ENCODE measurements around the gene VN1R2. TPM values are rescaled to one million over a fixed set of nuclear protein-coding genes. Genes with fewer than 3 reads are reported as not detected.
"Not testable (repeated sequence)": the region's sequence is repeated elsewhere in the genome, so short reads cannot be mapped to it uniquely, and the experiment has no call there.

The VN1R2 gene, protein sequence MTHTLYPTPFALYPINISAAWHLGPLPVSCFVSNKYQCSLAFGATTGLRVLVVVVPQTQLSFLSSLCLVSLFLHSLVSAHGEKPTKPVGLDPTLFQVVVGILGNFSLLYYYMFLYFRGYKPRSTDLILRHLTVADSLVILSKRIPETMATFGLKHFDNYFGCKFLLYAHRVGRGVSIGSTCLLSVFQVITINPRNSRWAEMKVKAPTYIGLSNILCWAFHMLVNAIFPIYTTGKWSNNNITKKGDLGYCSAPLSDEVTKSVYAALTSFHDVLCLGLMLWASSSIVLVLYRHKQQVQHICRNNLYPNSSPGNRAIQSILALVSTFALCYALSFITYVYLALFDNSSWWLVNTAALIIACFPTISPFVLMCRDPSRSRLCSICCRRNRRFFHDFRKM
- polyA plus RNA-seq: not detected
- long read RNA-seq, donor 1: 0 reads
- long read RNA-seq, donor 2: 0 reads
- long read RNA-seq, donor 3: 0 reads
- long read RNA-seq, donor 4: 0 reads
- long read RNA-seq, donor 5: 0 reads
- long read RNA-seq, donor 6: 0 reads
- long read RNA-seq, donor 7: 0 reads
- long read RNA-seq, donor 8: 0 reads
- long read RNA-seq, donor 9: 0 reads
- long read RNA-seq, donor 10: 0 reads

DNA sequence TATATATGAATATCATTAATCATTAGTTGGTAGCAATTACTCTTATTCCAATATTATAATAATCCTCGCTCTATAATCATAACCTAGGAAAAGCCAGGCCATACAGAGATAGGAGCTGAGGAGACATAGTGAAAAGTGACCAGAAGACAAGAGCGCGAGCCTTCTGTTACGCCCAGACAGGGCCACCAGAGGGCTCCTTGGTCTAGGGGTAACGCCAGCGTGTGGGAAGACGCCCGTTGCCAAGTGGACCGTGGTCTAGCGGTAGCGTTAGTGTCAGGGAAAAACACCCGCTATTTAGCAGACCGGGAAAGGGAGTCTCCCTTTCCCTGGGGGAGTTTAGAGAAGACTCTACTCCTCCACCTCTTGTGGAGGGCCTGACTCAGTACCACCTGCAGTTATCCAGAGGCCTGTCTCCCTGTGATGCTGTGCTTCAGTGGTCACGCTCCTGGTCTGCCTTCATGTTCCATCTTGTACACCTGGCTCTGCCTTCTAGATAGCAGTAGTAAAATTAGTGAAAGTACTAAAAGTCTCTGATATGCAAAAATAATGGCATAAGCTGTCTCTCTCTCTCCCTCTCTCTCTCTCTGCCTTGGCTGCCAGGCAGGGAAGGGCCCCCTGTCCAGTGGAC lies at the start of gene VN1R2:
Gene VN1R2, plus strand, starts transcription at position 578 of the 628 bp plus-strand sequence. CDS start 84 bp downstream, outside the sequence.
- H3K9me3 ChIP-seq (ENCODE audit: control insufficient read depth in 2 of 2, insufficient read depth in 1 of 2, low read depth in 1 of 2, low read length in 1 of 2): peaks cover 0 to 18% of the 10 kb centered on the region in 2 donors
- H3K27me3 ChIP-seq (ENCODE audit: control insufficient read depth in 3 of 3, insufficient read depth in 3 of 3, low read length in 3 of 3); H3K27ac ChIP-seq (ENCODE audit: low read depth in 1 of 3, low read length in 2 of 3); FAIRE-seq; H3K4me1 ChIP-seq (ENCODE audit: control insufficient read depth in 3 of 3, insufficient read depth in 2 of 3, low read depth in 1 of 3, low read length in 2 of 3); H3K36me3 ChIP-seq (ENCODE audit: control insufficient read depth in 3 of 3, insufficient read depth in 2 of 3, low read depth in 1 of 3, low read length in 3 of 3); H3K4me3 ChIP-seq (ENCODE audit: low read depth in 1 of 3, low read length in 3 of 3); DNase-seq: not testable (repeated sequence)
- WGBS, 3 donors: 67 to 80% (median 77%) methylated on average over 14 of the region's 14 CpGs

GRCh38 chr19:53211554-53211953 lies 46.5 kb upstream of the VN1R2 start:
- 92 to 96% (median 93%) methylated on average over 3 of the region's 3 CpGs for WGBS, 3 donors
- not testable (repeated sequence) for DNase-seq; H3K27me3 ChIP-seq (ENCODE audit: control insufficient read depth in 3 of 3, insufficient read depth in 3 of 3, low read length in 3 of 3); FAIRE-seq; H3K4me3 ChIP-seq (ENCODE audit: low read depth in 1 of 3, low read length in 3 of 3); H3K4me1 ChIP-seq (ENCODE audit: control insufficient read depth in 3 of 3, insufficient read depth in 2 of 3, low read depth in 1 of 3, low read length in 2 of 3); H3K27ac ChIP-seq (ENCODE audit: low read depth in 1 of 3, low read length in 2 of 3)
- H3K9me3 ChIP-seq (ENCODE audit: control insufficient read depth in 2 of 2, insufficient read depth in 1 of 2, low read depth in 1 of 2, low read length in 1 of 2): peaks cover 8 to 56% of the 10 kb centered on the region in 2 donors
- peaks cover 6 to 14% (median 14%) of the 10 kb centered on the region in 3 donors for H3K36me3 ChIP-seq (ENCODE audit: control insufficient read depth in 3 of 3, insufficient read depth in 2 of 3, low read depth in 1 of 3, low read length in 3 of 3)

DNA sequence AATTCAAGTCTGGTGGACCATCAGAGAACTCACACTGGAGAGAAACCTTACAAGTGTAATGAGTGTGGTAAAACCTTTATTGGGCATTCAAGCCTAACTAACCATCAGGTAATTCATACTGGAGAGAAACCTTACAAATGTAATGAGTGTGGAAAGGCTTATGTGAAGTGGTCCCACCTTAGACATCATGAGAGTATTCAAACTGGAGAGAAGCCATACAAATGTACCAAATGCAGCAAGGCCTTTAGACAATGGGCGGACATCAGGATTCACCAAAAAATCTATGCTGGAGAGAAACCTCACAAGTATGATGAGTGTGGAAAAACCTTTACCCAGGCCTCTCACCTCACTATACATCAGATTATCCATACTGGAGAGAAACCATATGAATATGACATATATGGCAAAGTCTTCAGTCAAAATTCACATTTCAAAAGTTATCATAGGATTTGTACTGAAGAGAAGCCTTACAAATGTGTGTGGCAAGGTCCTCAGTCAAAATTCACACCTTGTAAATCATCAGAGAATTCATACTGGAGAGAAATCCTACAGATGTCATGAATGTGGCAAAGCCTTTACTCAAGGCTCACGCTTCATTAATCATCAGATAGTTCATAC lies 45.3 kb upstream of the VN1R2 start:
- Histone ChIP-seq H3K9me3 (ENCODE audit: control insufficient read depth in 2 of 2, insufficient read depth in 1 of 2, low read depth in 1 of 2, low read length in 1 of 2) (peaks cover 8 to 65% of the 10 kb centered on the region in 2 donors), H3K36me3 (ENCODE audit: control insufficient read depth in 3 of 3, insufficient read depth in 2 of 3, low read depth in 1 of 3, low read length in 3 of 3) (peaks cover 6 to 14% (median 14%) of the 10 kb centered on the region in 3 donors), H3K27me3 (ENCODE audit: control insufficient read depth in 3 of 3, insufficient read depth in 3 of 3, low read length in 3 of 3) (no peaks in the 10 kb centered on the region), H3K27ac (ENCODE audit: low read depth in 1 of 3, low read length in 2 of 3) (no peak overlapping the region), H3K4me1 (ENCODE audit: control insufficient read depth in 3 of 3, insufficient read depth in 2 of 3, low read depth in 1 of 3, low read length in 2 of 3) (no peaks in the 10 kb centered on the region), H3K4me3 (ENCODE audit: low read depth in 1 of 3, low read length in 3 of 3) (no peak overlapping the region)
- 92 to 98% (median 95%) methylated on average over 2 of the region's 2 CpGs for WGBS, 3 donors
- DNase-seq (no peak), FAIRE-seq (no peak)

DNA sequence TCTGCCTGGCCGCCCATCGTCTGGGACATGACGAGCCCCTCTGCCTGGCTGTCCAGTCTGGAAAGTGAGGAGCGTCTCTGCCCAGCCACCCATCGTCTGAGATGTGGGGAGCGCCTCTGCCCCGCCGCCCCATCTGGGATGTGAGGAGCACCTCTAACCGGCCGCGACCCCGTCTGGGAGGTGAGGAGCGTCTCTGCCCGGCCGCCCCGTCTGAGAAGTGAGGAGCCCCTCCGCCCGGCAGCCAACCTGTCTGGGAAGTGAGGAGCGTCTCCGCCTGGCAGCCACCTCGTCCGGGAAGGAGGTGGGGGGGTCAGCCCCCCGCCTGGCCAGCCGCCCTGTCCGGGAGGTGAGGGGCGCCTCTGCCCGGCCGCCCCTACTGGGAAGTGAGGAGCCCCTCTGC lies 35.4 kb upstream of the VN1R2 start:
- not testable (repeated sequence) for H3K27me3 ChIP-seq (ENCODE audit: control insufficient read depth in 3 of 3, insufficient read depth in 3 of 3, low read length in 3 of 3); H3K4me1 ChIP-seq (ENCODE audit: control insufficient read depth in 3 of 3, insufficient read depth in 2 of 3, low read depth in 1 of 3, low read length in 2 of 3); FAIRE-seq; H3K4me3 ChIP-seq (ENCODE audit: low read depth in 1 of 3, low read length in 3 of 3); H3K27ac ChIP-seq (ENCODE audit: low read depth in 1 of 3, low read length in 2 of 3); H3K36me3 ChIP-seq (ENCODE audit: control insufficient read depth in 3 of 3, insufficient read depth in 2 of 3, low read depth in 1 of 3, low read length in 3 of 3); DNase-seq
- H3K9me3 ChIP-seq (ENCODE audit: control insufficient read depth in 2 of 2, insufficient read depth in 1 of 2, low read depth in 1 of 2, low read length in 1 of 2): peaks cover 2 to 60% of the 10 kb centered on the region in 2 donors
- WGBS, 3 donors: 96 to 98% (median 96%) methylated on average over 20 to 27 of the region's 28 CpGs

GRCh38 chr19:53224606-53225005 lies 33.5 kb upstream of the VN1R2 start:
- no peaks in the 10 kb centered on the region for H3K27me3 ChIP-seq (ENCODE audit: control insufficient read depth in 3 of 3, insufficient read depth in 3 of 3, low read length in 3 of 3)
- no peaks in the 10 kb centered on the region for H3K36me3 ChIP-seq (ENCODE audit: control insufficient read depth in 3 of 3, insufficient read depth in 2 of 3, low read depth in 1 of 3, low read length in 3 of 3)
- peaks cover 4 to 57% of the 10 kb centered on the region in 2 donors for H3K9me3 ChIP-seq (ENCODE audit: control insufficient read depth in 2 of 2, insufficient read depth in 1 of 2, low read depth in 1 of 2, low read length in 1 of 2)
- H3K27ac ChIP-seq (ENCODE audit: low read depth in 1 of 3, low read length in 2 of 3): no peak overlapping the region
- no peak for DNase-seq
- H3K4me3 ChIP-seq (ENCODE audit: low read depth in 1 of 3, low read length in 3 of 3): no peak overlapping the region
- no peak for FAIRE-seq
- 90 to 99% (median 98%) methylated on average over 13 to 17 of the region's 20 CpGs for WGBS, 3 donors
- H3K4me1 ChIP-seq (ENCODE audit: control insufficient read depth in 3 of 3, insufficient read depth in 2 of 3, low read depth in 1 of 3, low read length in 2 of 3): no peaks in the 10 kb centered on the region

DNA sequence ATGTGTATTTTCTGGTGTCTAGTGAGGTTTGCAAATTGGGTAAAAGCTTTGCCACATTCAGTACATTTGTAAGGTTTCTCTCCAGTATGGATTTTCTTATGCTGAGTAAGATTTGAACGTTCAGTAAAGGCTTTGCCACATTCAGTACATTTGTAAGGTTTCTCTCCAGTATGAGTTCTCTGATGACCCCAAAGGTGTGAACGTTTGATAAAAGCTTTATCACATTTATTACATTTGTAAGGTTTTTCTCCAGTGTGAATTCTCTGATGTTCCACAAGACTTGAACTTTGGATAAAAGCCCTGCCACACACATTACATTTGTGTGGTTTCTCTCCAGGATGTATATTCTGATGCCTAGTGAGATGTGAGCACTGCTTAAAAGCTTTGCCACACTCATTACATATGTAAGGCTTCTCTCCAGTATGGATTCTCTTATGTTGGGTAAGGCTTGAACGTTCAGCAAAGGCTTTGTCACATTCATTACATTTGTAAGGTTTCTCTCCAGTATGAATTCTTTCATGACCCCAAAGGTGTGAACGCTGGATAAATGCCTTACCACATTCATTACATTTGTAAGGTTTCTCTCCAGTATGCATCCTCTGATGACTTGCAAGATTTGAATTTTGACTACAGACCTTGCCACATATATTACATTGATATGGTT lies 20.8 kb upstream of the VN1R2 start:
- no peak overlapping the region for H3K27ac ChIP-seq (ENCODE audit: low read depth in 1 of 3, low read length in 2 of 3)
- no peak overlapping the region for H3K4me3 ChIP-seq (ENCODE audit: low read depth in 1 of 3, low read length in 3 of 3)
- H3K4me1 ChIP-seq (ENCODE audit: control insufficient read depth in 3 of 3, insufficient read depth in 2 of 3, low read depth in 1 of 3, low read length in 2 of 3): no peaks in the 10 kb centered on the region
- DNase-seq: no peak
- H3K36me3 ChIP-seq (ENCODE audit: control insufficient read depth in 3 of 3, insufficient read depth in 2 of 3, low read depth in 1 of 3, low read length in 3 of 3): peaks cover 3 to 8% (median 4%) of the 10 kb centered on the region in 3 donors
- 88 to 91% (median 88%) methylated on average over 4 of the region's 4 CpGs for WGBS, 3 donors
- no peak for FAIRE-seq
- H3K27me3 ChIP-seq (ENCODE audit: control insufficient read depth in 3 of 3, insufficient read depth in 3 of 3, low read length in 3 of 3): no peaks in the 10 kb centered on the region
- peaks cover 0 to 52% of the 10 kb centered on the region in 2 donors for H3K9me3 ChIP-seq (ENCODE audit: control insufficient read depth in 2 of 2, insufficient read depth in 1 of 2, low read depth in 1 of 2, low read length in 1 of 2)

DNA sequence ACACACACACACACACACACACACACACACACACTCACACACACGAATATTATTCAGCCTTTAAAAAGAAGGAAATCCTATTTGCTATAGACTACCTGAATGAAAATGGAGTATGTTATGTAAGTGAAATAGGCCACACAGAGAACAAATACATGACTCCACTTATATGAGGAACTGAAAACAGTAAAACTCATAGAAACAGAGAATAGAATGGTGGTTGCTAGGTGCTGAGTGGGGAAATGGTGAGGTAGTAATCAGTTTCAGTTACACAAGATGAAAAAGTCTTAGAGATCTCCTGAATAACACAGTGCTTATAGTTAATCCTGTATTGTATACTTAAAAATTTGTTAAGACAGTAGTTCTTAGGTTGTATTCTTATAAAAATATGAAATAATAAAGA lies 11.6 kb upstream of the VN1R2 start:
- Histone ChIP-seq H3K9me3 (ENCODE audit: control insufficient read depth in 2 of 2, insufficient read depth in 1 of 2, low read depth in 1 of 2, low read length in 1 of 2) (peaks cover 0 to 46% of the 10 kb centered on the region in 2 donors), H3K36me3 (ENCODE audit: control insufficient read depth in 3 of 3, insufficient read depth in 2 of 3, low read depth in 1 of 3, low read length in 3 of 3) (peaks cover 5 to 8% (median 5%) of the 10 kb centered on the region in 3 donors), H3K27ac (ENCODE audit: low read depth in 1 of 3, low read length in 2 of 3) (no peak overlapping the region), H3K27me3 (ENCODE audit: control insufficient read depth in 3 of 3, insufficient read depth in 3 of 3, low read length in 3 of 3) (no peaks in the 10 kb centered on the region), H3K4me1 (ENCODE audit: control insufficient read depth in 3 of 3, insufficient read depth in 2 of 3, low read depth in 1 of 3, low read length in 2 of 3) (no peaks in the 10 kb centered on the region), H3K4me3 (ENCODE audit: low read depth in 1 of 3, low read length in 3 of 3) (no peak overlapping the region)
- WGBS, 3 donors: 85 to 93% (median 91%) methylated on average over 1 of the region's 1 CpG
- no peak for DNase-seq
- no peak for FAIRE-seq

Data from small intestine (tissue), 16 donors.